ENCODE measurements around the gene EXOC4.

The EXOC4 gene

GRCh38 chr7:133371616-133372015 lies 118.7 kb downstream of the EXOC4 start:
- no peak for DNase-seq

- no peak for DNase-seq
These were observed 119.5 kb downstream of the EXOC4 start for GRCh38 chr7:133372337-133372736.

GRCh38 chr7:133376514-133376913 lies 123.6 kb downstream of the EXOC4 start:
- DNase-seq: no peak

- no peak for DNase-seq
These were observed 129.1 kb downstream of the EXOC4 start for GRCh38 chr7:133381965-133382364.

- DNase-seq: no peak
These were observed 130.1 kb downstream of the EXOC4 start for GRCh38 chr7:133382775-133383559.

GRCh38 chr7:133386205-133386604 lies 133.3 kb downstream of the EXOC4 start:
- DNase-seq: no peak

- no peak for DNase-seq
These were observed 136.8 kb downstream of the EXOC4 start for GRCh38 chr7:133389727-133390126.

GRCh38 chr7:133391206-133391605 lies 138.3 kb downstream of the EXOC4 start:
- no peak for DNase-seq

GRCh38 chr7:133394369-133394768 lies 141.5 kb downstream of the EXOC4 start:
- DNase-seq: no peak

GRCh38 chr7:133395551-133395950 lies 142.7 kb downstream of the EXOC4 start:
- DNase-seq: no peak

- DNase-seq: no peak
These were observed 145.6 kb downstream of the EXOC4 start for GRCh38 chr7:133398506-133398905.

- no peak for DNase-seq
These were observed 148.3 kb downstream of the EXOC4 start for GRCh38 chr7:133401225-133401624.

GRCh38 chr7:133408212-133408611 lies 155.3 kb downstream of the EXOC4 start:
- DNase-seq: no peak

GRCh38 chr7:133409421-133409820 lies 156.5 kb downstream of the EXOC4 start:
- DNase-seq: no peak

GRCh38 chr7:133409966-133410365 lies 157.1 kb downstream of the EXOC4 start:
- DNase-seq: no peak

GRCh38 chr7:133411395-133411794 lies 158.5 kb downstream of the EXOC4 start:
- no peak for DNase-seq

GRCh38 chr7:133412942-133413341 lies 160.1 kb downstream of the EXOC4 start:
- DNase-seq: no peak

GRCh38 chr7:133419041-133419440 lies 166.2 kb downstream of the EXOC4 start:
- DNase-seq: no peak

- no peak for DNase-seq
These were observed 170.7 kb downstream of the EXOC4 start for GRCh38 chr7:133423618-133424017.

- DNase-seq: no peak
These were observed 175.4 kb downstream of the EXOC4 start for GRCh38 chr7:133428326-133428725.

- DNase-seq: no peak
These were observed 176.0 kb downstream of the EXOC4 start for GRCh38 chr7:133428876-133429275.

- no peak for DNase-seq
These were observed 176.5 kb downstream of the EXOC4 start for GRCh38 chr7:133429371-133429770.

GRCh38 chr7:133431134-133431724 lies 178.4 kb downstream of the EXOC4 start:
- no peak for DNase-seq

GRCh38 chr7:133433165-133433812 lies 180.4 kb downstream of the EXOC4 start:
- no peak for DNase-seq
